Measurements from ENCODE around the gene TRAF3IP3.

Gene TRAF3IP3

DNA sequence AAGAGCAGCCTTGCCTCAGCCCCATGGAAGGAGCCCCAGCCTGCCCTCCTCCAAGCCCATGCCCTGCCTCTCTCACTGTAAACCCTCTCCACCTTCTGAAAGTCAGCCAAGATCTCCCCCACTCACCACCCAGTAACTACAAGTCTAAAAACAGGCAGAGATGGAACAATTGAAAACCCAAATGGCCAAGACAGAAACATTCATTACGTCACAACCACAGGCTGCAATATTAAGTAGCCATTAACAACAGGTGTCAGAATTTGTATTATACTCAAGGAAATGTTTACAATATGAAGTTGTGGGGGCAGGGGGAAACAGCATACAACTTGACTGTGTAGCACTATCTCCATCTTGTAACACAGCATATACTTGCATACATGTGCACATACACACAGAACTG is 47.7 kb downstream of the TRAF3IP3 start:
- no peaks in the 10 kb centered on the region for H3K9me3 ChIP-seq (ENCODE audit: control insufficient read depth in 5 of 5, low read length in 5 of 5)

DNA sequence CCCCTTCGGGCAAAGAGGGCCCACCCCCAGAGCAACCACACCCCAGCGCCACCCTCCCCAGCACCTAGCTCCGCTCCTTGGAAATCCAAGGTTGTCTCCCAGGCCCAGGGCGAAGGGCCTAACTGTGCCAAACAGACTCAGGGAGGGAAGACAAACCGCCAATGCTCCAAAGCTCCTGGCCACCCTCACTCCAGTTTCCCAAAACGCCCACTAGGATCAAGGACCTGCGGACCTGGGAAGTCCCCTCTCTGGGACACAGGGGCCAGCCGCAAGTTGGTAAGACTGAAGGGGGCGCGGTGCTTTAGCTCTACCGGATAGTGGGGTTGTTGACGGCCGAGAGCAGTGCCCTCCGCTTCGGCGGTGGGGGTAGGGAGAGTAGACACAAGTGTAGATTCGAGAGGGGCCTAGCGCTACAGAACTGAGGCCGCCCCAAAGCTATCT is 49.5 kb downstream of the TRAF3IP3 start:
- Histone ChIP-seq H3K4me3 (ENCODE audit: low read depth in 1 of 5, low read length in 5 of 5) (peak overlapping the region in 3 of 5 donors; percentile 46 to 58 (median 50)), H3K36me3 (ENCODE audit: control insufficient read depth in 5 of 5, insufficient read depth in 5 of 5, low read length in 5 of 5) (no peaks in the 10 kb centered on the region), H3K4me1 (ENCODE audit: control insufficient read depth in 5 of 5, insufficient read depth in 5 of 5, low read length in 5 of 5) (peaks cover 0 to 14% (median 10%) of the 10 kb centered on the region in 5 donors), H3K27me3 (ENCODE audit: control insufficient read depth in 5 of 5, insufficient read depth in 4 of 5, low read length in 5 of 5) (peaks cover 0 to 7% (median 2%) of the 10 kb centered on the region in 5 donors), H3K27ac (ENCODE audit: low read depth, low read length) (no peak overlapping the region), H3K9ac (ENCODE audit: low read length in 5 of 5) (no peak overlapping the region), H3K9me3 (ENCODE audit: control insufficient read depth in 5 of 5, low read length in 5 of 5) (no peaks in the 10 kb centered on the region)

More for the DNA sequence above, 47.7 kb downstream of the TRAF3IP3 start:
- Histone ChIP-seq H3K4me1 (ENCODE audit: control insufficient read depth in 5 of 5, insufficient read depth in 5 of 5, low read length in 5 of 5) (peaks cover 0 to 14% (median 10%) of the 10 kb centered on the region in 5 donors), H3K4me3 (ENCODE audit: low read depth in 1 of 5, low read length in 5 of 5) (no peak overlapping the region), H3K27ac (ENCODE audit: low read depth, low read length) (no peak overlapping the region), H3K27me3 (ENCODE audit: control insufficient read depth in 5 of 5, insufficient read depth in 4 of 5, low read length in 5 of 5) (peaks cover 0 to 7% (median 2%) of the 10 kb centered on the region in 5 donors), H3K36me3 (ENCODE audit: control insufficient read depth in 5 of 5, insufficient read depth in 5 of 5, low read length in 5 of 5) (no peaks in the 10 kb centered on the region), H3K9ac (ENCODE audit: low read length in 5 of 5) (no peak overlapping the region)

- no peak within 1 kb of the TSS for H3K27ac ChIP-seq (ENCODE audit: low read depth, low read length)
- no peaks in the 10 kb centered on the region for H3K9me3 ChIP-seq (ENCODE audit: control insufficient read depth in 5 of 5, low read length in 5 of 5)
- peak within 1 kb of the TSS in 2 of 5 donors; percentile 51 to 60 for H3K9ac ChIP-seq (ENCODE audit: low read length in 5 of 5)
- H3K4me3 ChIP-seq (ENCODE audit: low read depth in 1 of 5, low read length in 5 of 5), result peak within 1 kb of the TSS; percentile 43 to 69 (median 50)
- H3K4me1 ChIP-seq (ENCODE audit: control insufficient read depth in 5 of 5, insufficient read depth in 5 of 5, low read length in 5 of 5), result peaks cover 0 to 14% (median 10%) of the 10 kb centered on the region in 5 donors
- peaks cover 0 to 7% (median 2%) of the 10 kb centered on the region in 5 donors for H3K27me3 ChIP-seq (ENCODE audit: control insufficient read depth in 5 of 5, insufficient read depth in 4 of 5, low read length in 5 of 5)
- H3K36me3 ChIP-seq (ENCODE audit: control insufficient read depth in 5 of 5, insufficient read depth in 5 of 5, low read length in 5 of 5), result no peaks in the 10 kb centered on the region
Observed at GRCh38 chr1:209805875-209806760, 50.3 kb downstream of the TRAF3IP3 start, which contains the start of gene IRF6. IRF6 (minus strand) TSS chr1:209806142; CDS start chr1:209801413, 4,729 bp downstream.

DNA sequence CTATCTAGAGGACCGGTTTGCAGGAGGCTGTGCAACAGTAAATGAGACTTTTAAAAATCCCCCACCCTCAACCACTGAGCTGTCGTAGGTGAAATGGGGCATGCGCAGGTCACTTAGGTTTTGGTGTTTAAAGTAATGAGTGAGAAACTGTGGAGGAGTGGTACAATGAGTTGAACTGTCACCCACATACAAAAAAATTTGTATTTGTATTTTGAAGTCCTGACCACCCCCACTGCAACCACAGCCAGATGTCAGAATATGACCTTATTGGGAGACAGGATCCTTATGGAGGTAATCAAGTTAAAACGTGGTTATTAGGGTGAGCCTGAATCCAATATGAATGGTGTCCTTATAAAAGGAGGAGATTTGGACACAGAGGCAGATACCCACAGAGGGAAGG is 51.7 kb downstream of the TRAF3IP3 start:
- H3K9ac ChIP-seq (ENCODE audit: low read length in 5 of 5), result no peak overlapping the region
- no peaks in the 10 kb centered on the region for H3K36me3 ChIP-seq (ENCODE audit: control insufficient read depth in 5 of 5, insufficient read depth in 5 of 5, low read length in 5 of 5)
- H3K27ac ChIP-seq (ENCODE audit: low read depth, low read length), result no peak overlapping the region
- no peak overlapping the region for H3K4me3 ChIP-seq (ENCODE audit: low read depth in 1 of 5, low read length in 5 of 5)
- peaks cover 0 to 7% (median 2%) of the 10 kb centered on the region in 5 donors for H3K27me3 ChIP-seq (ENCODE audit: control insufficient read depth in 5 of 5, insufficient read depth in 4 of 5, low read length in 5 of 5)
- H3K9me3 ChIP-seq (ENCODE audit: control insufficient read depth in 5 of 5, low read length in 5 of 5), result no peaks in the 10 kb centered on the region
- H3K4me1 ChIP-seq (ENCODE audit: control insufficient read depth in 5 of 5, insufficient read depth in 5 of 5, low read length in 5 of 5), result peaks cover 0 to 11% (median 10%) of the 10 kb centered on the region in 5 donors

DNA sequence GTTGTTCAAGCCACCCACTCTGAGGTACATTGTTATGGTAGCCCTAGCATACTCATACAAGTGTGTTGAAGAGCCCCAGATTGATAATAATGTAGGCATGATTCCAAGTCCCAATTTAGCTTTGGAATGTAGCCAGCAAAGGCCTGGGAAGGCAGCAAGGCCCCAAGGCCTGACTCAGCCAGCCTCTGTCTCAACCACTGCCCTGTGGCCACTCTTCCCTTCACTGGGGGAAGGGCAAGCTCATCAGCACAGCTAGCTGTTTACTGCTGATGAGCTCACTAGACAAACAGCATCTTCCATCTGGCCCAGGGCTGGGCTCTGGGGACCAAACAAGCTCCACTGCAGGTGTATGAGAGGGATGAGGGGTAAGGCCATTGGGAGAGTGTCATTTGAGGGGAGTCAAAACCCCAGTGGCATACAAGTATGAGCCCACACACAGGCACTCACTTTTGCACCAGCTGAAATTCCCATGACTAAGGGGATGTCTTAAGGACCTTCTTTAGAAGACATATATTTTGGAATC is 52.3 kb downstream of the TRAF3IP3 start:
- H3K4me3 ChIP-seq (ENCODE audit: low read depth in 1 of 5, low read length in 5 of 5), result no peak overlapping the region
- no peaks in the 10 kb centered on the region for H3K36me3 ChIP-seq (ENCODE audit: control insufficient read depth in 5 of 5, insufficient read depth in 5 of 5, low read length in 5 of 5)
- H3K9me3 ChIP-seq (ENCODE audit: control insufficient read depth in 5 of 5, low read length in 5 of 5), result no peaks in the 10 kb centered on the region
- peaks cover 0 to 11% (median 10%) of the 10 kb centered on the region in 5 donors for H3K4me1 ChIP-seq (ENCODE audit: control insufficient read depth in 5 of 5, insufficient read depth in 5 of 5, low read length in 5 of 5)
- H3K27me3 ChIP-seq (ENCODE audit: control insufficient read depth in 5 of 5, insufficient read depth in 4 of 5, low read length in 5 of 5), result peaks cover 0 to 7% (median 2%) of the 10 kb centered on the region in 5 donors
- no peak overlapping the region for H3K27ac ChIP-seq (ENCODE audit: low read depth, low read length)
- H3K9ac ChIP-seq (ENCODE audit: low read length in 5 of 5), result no peak overlapping the region

DNA sequence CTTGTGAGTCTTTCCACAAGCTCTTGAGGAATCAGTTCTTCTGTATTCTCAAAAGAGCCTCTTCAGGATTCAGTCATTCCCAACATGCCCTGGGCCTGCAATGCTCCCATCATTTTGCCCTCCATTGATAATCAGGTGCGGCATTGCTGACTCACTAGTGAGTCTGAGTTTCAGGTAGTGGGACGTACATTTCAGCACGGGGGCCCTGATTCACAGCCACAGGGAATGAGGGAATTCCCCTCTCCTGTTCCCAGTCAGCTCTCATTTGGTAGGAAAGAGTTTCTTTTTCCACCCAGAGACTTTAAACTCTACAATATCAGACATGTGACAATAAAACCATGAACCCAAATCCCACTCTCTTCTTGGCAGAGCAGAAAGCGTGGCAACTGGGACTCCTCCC is 53.8 kb downstream of the TRAF3IP3 start:
- H3K27ac ChIP-seq (ENCODE audit: low read depth, low read length), result no peak overlapping the region
- no peak overlapping the region for H3K4me3 ChIP-seq (ENCODE audit: low read depth in 1 of 5, low read length in 5 of 5)
- H3K27me3 ChIP-seq (ENCODE audit: control insufficient read depth in 5 of 5, insufficient read depth in 4 of 5, low read length in 5 of 5), result peaks cover 0 to 6% (median 2%) of the 10 kb centered on the region in 5 donors
- H3K9ac ChIP-seq (ENCODE audit: low read length in 5 of 5), result no peak overlapping the region
- H3K36me3 ChIP-seq (ENCODE audit: control insufficient read depth in 5 of 5, insufficient read depth in 5 of 5, low read length in 5 of 5), result no peaks in the 10 kb centered on the region
- H3K4me1 ChIP-seq (ENCODE audit: control insufficient read depth in 5 of 5, insufficient read depth in 5 of 5, low read length in 5 of 5), result peaks cover 0 to 11% (median 10%) of the 10 kb centered on the region in 5 donors
- H3K9me3 ChIP-seq (ENCODE audit: control insufficient read depth in 5 of 5, low read length in 5 of 5), result no peaks in the 10 kb centered on the region

DNA sequence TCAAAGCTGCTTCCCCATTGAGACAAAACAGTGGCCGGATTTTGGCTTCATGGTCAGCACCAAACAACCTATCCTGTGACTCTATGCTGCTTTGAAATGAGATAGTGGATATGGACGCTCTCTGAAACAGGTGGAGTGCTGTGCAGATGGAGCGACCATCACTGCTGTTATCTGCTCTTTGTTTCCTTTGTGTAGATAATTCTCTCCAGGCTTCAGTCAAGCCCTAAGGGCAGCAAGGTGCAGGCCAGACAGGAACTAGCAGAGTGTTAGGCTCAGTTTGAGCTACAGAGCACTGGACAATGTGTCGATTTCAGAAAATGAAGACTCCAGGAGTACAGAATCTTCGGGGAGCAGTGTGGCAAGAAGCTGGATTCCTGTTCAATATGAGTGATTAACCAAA is 54.9 kb downstream of the TRAF3IP3 start:
- H3K9me3 ChIP-seq (ENCODE audit: control insufficient read depth in 5 of 5, low read length in 5 of 5), result no peaks in the 10 kb centered on the region
- H3K4me1 ChIP-seq (ENCODE audit: control insufficient read depth in 5 of 5, insufficient read depth in 5 of 5, low read length in 5 of 5), result peaks cover 0 to 9% (median 7%) of the 10 kb centered on the region in 5 donors
- no peak overlapping the region for H3K4me3 ChIP-seq (ENCODE audit: low read depth in 1 of 5, low read length in 5 of 5)
- no peak overlapping the region for H3K27ac ChIP-seq (ENCODE audit: low read depth, low read length)
- H3K36me3 ChIP-seq (ENCODE audit: control insufficient read depth in 5 of 5, insufficient read depth in 5 of 5, low read length in 5 of 5), result no peaks in the 10 kb centered on the region
- no peak overlapping the region for H3K9ac ChIP-seq (ENCODE audit: low read length in 5 of 5)
- peaks cover 0 to 3% (median under 1%) of the 10 kb centered on the region in 5 donors for H3K27me3 ChIP-seq (ENCODE audit: control insufficient read depth in 5 of 5, insufficient read depth in 4 of 5, low read length in 5 of 5)

GRCh38 chr1:209813902-209814301 is 58.0 kb downstream of the TRAF3IP3 start:
- Histone ChIP-seq H3K4me3 (ENCODE audit: low read depth in 1 of 5, low read length in 5 of 5) (no peak overlapping the region), H3K36me3 (ENCODE audit: control insufficient read depth in 5 of 5, insufficient read depth in 5 of 5, low read length in 5 of 5) (no peaks in the 10 kb centered on the region), H3K9me3 (ENCODE audit: control insufficient read depth in 5 of 5, low read length in 5 of 5) (no peaks in the 10 kb centered on the region), H3K9ac (ENCODE audit: low read length in 5 of 5) (no peak overlapping the region), H3K27me3 (ENCODE audit: control insufficient read depth in 5 of 5, insufficient read depth in 4 of 5, low read length in 5 of 5) (peaks cover 0 to 6% (median 0%) of the 10 kb centered on the region in 5 donors), H3K27ac (ENCODE audit: low read depth, low read length) (no peak overlapping the region), H3K4me1 (ENCODE audit: control insufficient read depth in 5 of 5, insufficient read depth in 5 of 5, low read length in 5 of 5) (peaks cover 0 to 7% (median 0%) of the 10 kb centered on the region in 5 donors)

DNA sequence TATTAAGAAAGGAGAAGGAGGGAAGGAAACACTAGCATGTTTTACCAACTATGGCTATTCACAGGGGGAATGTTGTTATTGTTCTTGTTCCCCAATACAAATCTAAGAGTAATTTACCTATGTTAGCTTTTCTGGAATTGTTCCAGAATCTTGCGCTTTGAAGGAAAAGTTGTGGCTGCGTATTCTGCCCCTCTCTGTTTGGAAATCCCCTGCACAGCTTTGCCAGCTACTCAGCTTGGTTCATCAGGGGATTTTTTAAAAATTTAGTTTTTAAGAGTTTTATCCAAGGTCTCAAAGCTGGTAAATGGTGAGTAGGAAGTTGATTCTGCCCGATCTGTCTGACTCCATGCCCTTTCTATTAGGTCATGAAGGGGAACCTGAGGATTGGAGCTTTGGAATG is 59.6 kb downstream of the TRAF3IP3 start:
- H3K4me1 ChIP-seq (ENCODE audit: control insufficient read depth in 5 of 5, insufficient read depth in 5 of 5, low read length in 5 of 5), result peaks cover 0 to 7% (median 0%) of the 10 kb centered on the region in 5 donors
- no peak overlapping the region for H3K9ac ChIP-seq (ENCODE audit: low read length in 5 of 5)
- no peaks in the 10 kb centered on the region for H3K36me3 ChIP-seq (ENCODE audit: control insufficient read depth in 5 of 5, insufficient read depth in 5 of 5, low read length in 5 of 5)
- H3K27ac ChIP-seq (ENCODE audit: low read depth, low read length), result no peak overlapping the region
- H3K4me3 ChIP-seq (ENCODE audit: low read depth in 1 of 5, low read length in 5 of 5), result no peak overlapping the region
- peaks cover 0 to 7% (median 0%) of the 10 kb centered on the region in 5 donors for H3K27me3 ChIP-seq (ENCODE audit: control insufficient read depth in 5 of 5, insufficient read depth in 4 of 5, low read length in 5 of 5)
- no peaks in the 10 kb centered on the region for H3K9me3 ChIP-seq (ENCODE audit: control insufficient read depth in 5 of 5, low read length in 5 of 5)

DNA sequence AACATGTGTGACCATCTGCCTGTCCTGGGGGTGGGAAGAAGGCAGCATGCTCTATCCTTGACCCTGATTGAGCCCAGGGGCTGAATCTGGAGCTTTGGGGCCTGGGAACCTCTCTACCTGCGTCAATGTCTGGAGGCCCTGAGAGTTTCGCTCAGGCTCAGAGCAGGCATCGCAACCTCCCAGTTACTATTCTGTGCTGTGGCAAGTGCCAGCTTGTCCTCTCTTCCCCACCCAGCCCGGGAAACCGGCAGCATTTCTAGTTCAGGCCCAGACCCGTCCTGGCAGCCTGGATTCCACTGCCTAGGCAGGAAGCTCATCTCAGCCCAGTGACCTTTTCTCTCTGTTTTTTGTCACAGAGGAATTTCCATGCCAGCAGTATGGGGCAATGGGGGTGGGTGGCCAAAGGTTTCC is 60.1 kb downstream of the TRAF3IP3 start:
- Histone ChIP-seq H3K27ac (ENCODE audit: low read depth, low read length) (no peak overlapping the region), H3K9me3 (ENCODE audit: control insufficient read depth in 5 of 5, low read length in 5 of 5) (no peaks in the 10 kb centered on the region), H3K4me3 (ENCODE audit: low read depth in 1 of 5, low read length in 5 of 5) (no peak overlapping the region), H3K9ac (ENCODE audit: low read length in 5 of 5) (no peak overlapping the region), H3K4me1 (ENCODE audit: control insufficient read depth in 5 of 5, insufficient read depth in 5 of 5, low read length in 5 of 5) (peaks cover 0 to 7% (median 0%) of the 10 kb centered on the region in 5 donors), H3K36me3 (ENCODE audit: control insufficient read depth in 5 of 5, insufficient read depth in 5 of 5, low read length in 5 of 5) (no peaks in the 10 kb centered on the region), H3K27me3 (ENCODE audit: control insufficient read depth in 5 of 5, insufficient read depth in 4 of 5, low read length in 5 of 5) (peaks cover 0 to 10% (median 0%) of the 10 kb centered on the region in 5 donors)

All from subcutaneous abdominal adipose tissue (tissue), 5 donors.